Thoracic aorta (tissue), 2 donors: Measurements from ENCODE around the gene CHST11. TPM values are rescaled to one million over a fixed set of nuclear protein-coding genes. Genes with fewer than 3 reads are reported as not detected.

Experiments used
- ATAC-seq: fragments of 150-250 bp; one replicate; pipeline ENCODE4 v1.8.0; 2017; ENCODE audit warnings: low read depth; ENCODE audit not compliant: insufficient number of reproducible peaks, low FRiP score
- DNase-seq: peaks from one replicate; pipeline ENCODE4 v3.0.0-alpha.2; 2020; ENCODE audit warnings: low spot score
- H3K27ac ChIP-seq, 2 donors: fragments of 200-600 bp; sonication (generic); 1 replicate in 1 of 2; 2 replicates in 1 of 2; pipeline ENCODE4 v1.5.1; 2016; ENCODE audit warnings: mild to moderate bottlenecking in 2 of 2, moderate library complexity in 2 of 2
- H3K27me3 ChIP-seq: fragments of 200-600 bp; sonication (generic); replicated peaks from 2 replicates; pipeline ENCODE4 v1.6.0; 2016; ENCODE audit warnings: mild to moderate bottlenecking; ENCODE audit not compliant: insufficient read depth
- H3K36me3 ChIP-seq: fragments of 200-600 bp; sonication (generic); one replicate; pipeline ENCODE4 v1.5.1; 2016
- H3K4me1 ChIP-seq, 2 donors: fragments of 200-600 bp; sonication (generic); 1 replicate in 1 of 2; 2 replicates in 1 of 2; pipeline versions ENCODE4 v1.5.1 to v1.6.0; 2016; ENCODE audit warnings: low read depth in 2 of 2, mild to moderate bottlenecking in 1 of 2; ENCODE audit not compliant: control insufficient read depth in 1 of 2
- H3K4me3 ChIP-seq: fragments of 200-600 bp; sonication (generic); 2 replicates; pipeline ENCODE4 v1.5.1; 2016; ENCODE audit warnings: mild to moderate bottlenecking
- H3K9me3 ChIP-seq: fragments of 200-600 bp; sonication (generic); 2 replicates; pipeline ENCODE4 v1.5.1; 2016
- total RNA-seq, 2 donors: library from RNA; depleted of rRNA; stranded (reverse); fragments of >200 nt; gene quantifications; one replicate each; pipeline versions ENCODE4 v1.1.0 to v1.2.3, GENCODE V29; 2016
- TF ChIP-seq, protein P1 (sequence below): fragments of 200-600 bp; sonication (generic); IDR thresholded peaks from one replicate; pipeline ENCODE4 v1.5.1; 2019; ENCODE audit warnings: antibody characterized with exemption

Gene CHST11
- total RNA-seq, 2 donors from 2014 or later, result 41.9 to 79.3 TPM

DNA sequence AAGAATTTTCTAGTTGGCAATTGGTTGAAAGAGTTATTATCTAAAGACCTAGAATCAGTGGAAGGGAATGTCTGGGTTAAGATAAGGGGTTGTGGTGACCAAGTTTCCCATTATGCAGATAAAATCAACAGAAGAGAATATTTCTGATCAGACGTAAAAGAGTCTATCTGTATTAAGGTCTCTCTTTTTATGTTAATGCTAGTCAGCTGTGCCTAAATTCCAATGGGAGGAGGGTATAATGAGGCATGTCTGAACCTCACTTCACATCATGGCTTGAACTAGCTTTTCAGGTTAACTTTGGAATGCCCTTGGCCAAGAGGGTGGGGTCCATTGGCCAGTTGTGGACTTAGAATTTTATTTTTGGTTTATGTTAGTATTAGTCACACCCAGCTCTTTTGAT, 34.3 kb upstream of the CHST11 start:
- no peaks in the 10 kb centered on the region for H3K27me3 ChIP-seq
- no peak overlapping the region for H3K27ac ChIP-seq
- ATAC-seq (no peak), DNase-seq (no peak)
- peaks cover 4 to 12% of the 10 kb centered on the region in 2 donors for H3K4me1 ChIP-seq
- no peaks in the 10 kb centered on the region for H3K9me3 ChIP-seq
- TF ChIP-seq, protein P1, sequence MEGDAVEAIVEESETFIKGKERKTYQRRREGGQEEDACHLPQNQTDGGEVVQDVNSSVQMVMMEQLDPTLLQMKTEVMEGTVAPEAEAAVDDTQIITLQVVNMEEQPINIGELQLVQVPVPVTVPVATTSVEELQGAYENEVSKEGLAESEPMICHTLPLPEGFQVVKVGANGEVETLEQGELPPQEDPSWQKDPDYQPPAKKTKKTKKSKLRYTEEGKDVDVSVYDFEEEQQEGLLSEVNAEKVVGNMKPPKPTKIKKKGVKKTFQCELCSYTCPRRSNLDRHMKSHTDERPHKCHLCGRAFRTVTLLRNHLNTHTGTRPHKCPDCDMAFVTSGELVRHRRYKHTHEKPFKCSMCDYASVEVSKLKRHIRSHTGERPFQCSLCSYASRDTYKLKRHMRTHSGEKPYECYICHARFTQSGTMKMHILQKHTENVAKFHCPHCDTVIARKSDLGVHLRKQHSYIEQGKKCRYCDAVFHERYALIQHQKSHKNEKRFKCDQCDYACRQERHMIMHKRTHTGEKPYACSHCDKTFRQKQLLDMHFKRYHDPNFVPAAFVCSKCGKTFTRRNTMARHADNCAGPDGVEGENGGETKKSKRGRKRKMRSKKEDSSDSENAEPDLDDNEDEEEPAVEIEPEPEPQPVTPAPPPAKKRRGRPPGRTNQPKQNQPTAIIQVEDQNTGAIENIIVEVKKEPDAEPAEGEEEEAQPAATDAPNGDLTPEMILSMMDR, result no peak
- H3K36me3 ChIP-seq, result no peaks in the 10 kb centered on the region
- H3K4me3 ChIP-seq, result no peak overlapping the region

- no peaks in the 10 kb centered on the region for H3K27me3 ChIP-seq
- H3K4me1 ChIP-seq, result peaks cover 4 to 12% of the 10 kb centered on the region in 2 donors
- H3K27ac ChIP-seq, result no peak overlapping the region
- H3K36me3 ChIP-seq, result no peaks in the 10 kb centered on the region
- no peaks in the 10 kb centered on the region for H3K9me3 ChIP-seq
- no peak overlapping the region for H3K4me3 ChIP-seq
- DNase-seq (no peak), ATAC-seq (no peak)
- TF ChIP-seq, protein P1, result no peak
Observed at GRCh38 chr12:104423273-104423672, 33.5 kb upstream of the CHST11 start.

- TF ChIP-seq, protein P1, result no peak
- Histone ChIP-seq H3K27ac (no peak overlapping the region), H3K4me1 (peaks cover 4 to 12% of the 10 kb centered on the region in 2 donors), H3K36me3 (no peaks in the 10 kb centered on the region), H3K27me3 (no peaks in the 10 kb centered on the region), H3K4me3 (peak overlapping the region; percentile 19), H3K9me3 (no peaks in the 10 kb centered on the region)
- peak; percentile 60 for ATAC-seq
- no peak for DNase-seq
Observed at GRCh38 chr12:104423809-104424208, 32.9 kb upstream of the CHST11 start.

DNA sequence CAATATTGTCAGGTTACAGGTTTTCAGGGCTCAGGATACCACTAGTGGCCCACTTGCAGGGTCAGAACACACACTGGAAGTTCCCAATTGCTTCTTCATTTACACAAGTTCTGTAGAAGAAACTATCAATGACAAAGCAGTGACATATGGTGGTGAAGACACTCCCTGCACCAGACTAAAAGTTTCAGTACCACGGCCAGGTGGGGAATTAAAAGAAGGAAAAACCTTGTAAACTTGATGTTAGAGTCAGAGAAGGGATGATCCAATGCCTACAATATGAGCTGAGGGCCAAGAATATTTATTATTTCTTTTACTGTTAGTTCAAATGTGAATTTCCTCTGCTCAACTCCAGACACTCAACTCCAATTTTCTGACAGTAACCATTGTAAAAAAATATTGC, 31.8 kb upstream of the CHST11 start:
- TF ChIP-seq, protein P1, result no peak
- DNase-seq (no peak), ATAC-seq (no peak)
- Histone ChIP-seq H3K36me3 (no peaks in the 10 kb centered on the region), H3K27me3 (no peaks in the 10 kb centered on the region), H3K9me3 (no peaks in the 10 kb centered on the region), H3K27ac (no peak overlapping the region), H3K4me1 (peaks cover 4 to 12% of the 10 kb centered on the region in 2 donors), H3K4me3 (no peak overlapping the region)

- Histone ChIP-seq H3K27ac (no peak overlapping the region), H3K4me1 (peaks cover 4 to 12% of the 10 kb centered on the region in 2 donors), H3K36me3 (no peaks in the 10 kb centered on the region), H3K9me3 (no peaks in the 10 kb centered on the region), H3K27me3 (no peaks in the 10 kb centered on the region), H3K4me3 (no peak overlapping the region)
- DNase-seq (no peak), ATAC-seq (no peak)
- TF ChIP-seq, protein P1, result no peak
Observed at GRCh38 chr12:104425614-104426013, 31.1 kb upstream of the CHST11 start.
